ENCODE data around the gene KCNJ6. TPM values are rescaled to one million over a fixed set of nuclear protein-coding genes. Genes with fewer than 3 reads are reported as not detected.
"Not testable (repeated sequence)": the region's sequence is repeated elsewhere in the genome, so short reads cannot be mapped to it uniquely, and the experiment has no call there.

The KCNJ6 gene
- total and polyA plus RNA-seq, 2 donors = 0.03 to 0.26 TPM

DNA sequence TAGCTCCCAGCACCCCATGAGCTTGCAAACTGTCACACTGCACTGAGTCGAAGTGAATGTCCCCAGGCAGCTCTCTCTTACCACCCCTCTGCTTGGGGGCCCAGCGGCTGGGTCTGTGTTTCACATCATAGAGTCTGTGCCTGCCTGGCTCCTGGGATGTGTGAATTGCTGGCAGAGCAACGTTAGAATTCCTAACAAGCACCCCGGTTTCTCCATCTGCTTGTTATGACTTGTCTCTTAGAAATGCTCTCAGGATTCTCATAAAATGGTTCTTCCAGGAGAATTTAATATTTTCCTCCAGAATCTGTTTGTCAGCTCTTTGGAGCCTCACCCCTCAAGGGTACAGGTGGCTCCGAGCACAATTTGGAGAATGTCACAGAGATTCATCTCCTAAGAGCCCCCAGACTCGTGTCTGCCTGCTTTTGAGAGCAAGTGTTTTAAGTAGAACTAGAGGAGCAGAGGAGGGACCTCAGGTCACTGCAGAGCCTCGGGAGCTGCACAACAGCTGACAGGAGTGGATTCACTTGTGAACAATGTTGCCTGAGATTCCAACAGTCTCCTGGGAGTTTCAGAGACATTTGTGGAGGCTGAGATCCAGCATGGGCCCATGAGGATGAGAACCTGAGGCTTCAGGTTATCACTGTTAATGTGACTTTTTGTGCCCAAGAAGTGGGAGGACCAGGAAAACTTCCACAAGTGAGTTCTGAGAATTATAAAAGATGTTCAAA is 131.5 kb downstream of the KCNJ6 start:
- 59% methylated on average over 7 of the region's 7 CpGs for WGBS
- DNase-seq (ENCODE audit: extremely low spot score) = no peak
- Histone ChIP-seq H3K4me1 (ENCODE audit: insufficient read depth) (no peaks in the 10 kb centered on the region), H3K27ac (ENCODE audit: low read depth) (no peak overlapping the region), H3K4me3 (ENCODE audit: low read depth, low read length) (no peak overlapping the region), H3K36me3 (ENCODE audit: insufficient read depth) (no peaks in the 10 kb centered on the region)

DNA sequence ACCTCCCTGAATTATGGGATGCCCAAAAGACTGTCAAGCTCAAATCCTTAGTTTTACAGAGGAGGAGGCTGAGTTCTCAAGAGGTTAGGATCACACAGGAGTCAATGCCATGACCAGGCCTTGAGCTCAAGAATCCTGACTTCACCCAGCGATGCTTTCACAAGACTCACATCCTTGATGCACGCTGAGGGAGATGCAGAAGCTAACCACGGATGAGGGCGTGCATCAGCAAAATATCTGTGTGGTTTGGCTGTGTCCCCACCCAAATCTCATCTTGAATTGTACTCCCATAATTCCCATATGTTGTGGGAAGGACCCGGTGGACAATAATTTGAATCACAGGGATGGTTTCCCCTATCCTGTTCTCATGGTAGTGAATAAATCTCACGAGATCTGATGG is 133.2 kb downstream of the KCNJ6 start:
- 91% methylated on average over 6 of the region's 6 CpGs for WGBS
- H3K4me1 ChIP-seq (ENCODE audit: insufficient read depth) = no peaks in the 10 kb centered on the region
- H3K36me3 ChIP-seq (ENCODE audit: insufficient read depth) = no peaks in the 10 kb centered on the region
- no peak overlapping the region for H3K4me3 ChIP-seq (ENCODE audit: low read depth, low read length)
- no peak for DNase-seq (ENCODE audit: extremely low spot score)
- H3K27ac ChIP-seq (ENCODE audit: low read depth) = no peak overlapping the region

DNA sequence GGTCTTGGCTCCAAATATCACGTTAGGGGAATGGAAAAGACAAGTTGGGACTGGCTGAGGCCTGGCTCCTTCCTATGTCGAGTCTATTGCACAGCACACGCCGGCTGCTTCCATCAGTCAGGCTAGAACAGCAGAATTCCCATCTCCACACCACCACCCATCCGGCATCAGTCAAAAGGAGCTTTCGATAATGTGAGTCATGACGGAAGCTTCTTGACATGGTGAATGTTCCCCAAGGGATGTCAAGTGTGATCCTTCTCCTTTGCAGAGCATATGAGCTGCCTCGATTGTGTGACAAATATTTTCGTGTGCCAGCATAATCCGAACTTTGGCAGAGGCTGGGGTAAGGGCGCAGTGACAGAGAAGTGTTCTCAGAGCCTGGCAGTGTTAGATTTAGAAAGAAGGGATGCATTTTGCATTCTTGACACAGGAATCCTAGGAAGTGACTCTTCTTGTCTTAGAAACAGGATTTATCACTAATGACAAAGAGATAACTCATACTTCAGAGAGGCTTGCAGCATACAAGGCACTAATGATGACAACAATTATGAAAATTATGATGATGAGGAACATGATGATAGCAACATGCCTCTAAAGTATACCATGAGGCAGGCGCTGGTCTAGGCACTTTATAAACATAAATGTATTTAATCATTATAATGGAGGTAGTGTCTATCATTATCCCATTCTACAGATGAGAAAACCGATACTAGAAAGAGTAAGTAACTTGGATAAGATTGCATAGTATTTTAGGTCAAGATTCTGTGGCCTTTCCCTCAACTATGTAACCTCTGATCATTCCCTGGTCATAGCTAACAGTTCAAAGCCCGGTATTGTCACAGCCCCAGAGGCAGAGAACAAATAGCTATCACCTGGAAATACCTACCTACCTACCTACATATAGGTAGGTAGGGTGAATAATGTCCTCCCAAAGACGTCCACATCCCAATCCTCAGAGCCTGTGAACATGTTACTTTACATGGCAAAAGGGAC is 135.0 kb downstream of the KCNJ6 start:
- Histone ChIP-seq H3K4me1 (ENCODE audit: insufficient read depth) (no peaks in the 10 kb centered on the region), H3K27ac (ENCODE audit: low read depth) (no peak overlapping the region), H3K4me3 (ENCODE audit: low read depth, low read length) (no peak overlapping the region), H3K36me3 (ENCODE audit: insufficient read depth) (no peaks in the 10 kb centered on the region)
- DNase-seq (ENCODE audit: extremely low spot score) = no peak
- 86% methylated on average over 15 of the region's 15 CpGs for WGBS

DNA sequence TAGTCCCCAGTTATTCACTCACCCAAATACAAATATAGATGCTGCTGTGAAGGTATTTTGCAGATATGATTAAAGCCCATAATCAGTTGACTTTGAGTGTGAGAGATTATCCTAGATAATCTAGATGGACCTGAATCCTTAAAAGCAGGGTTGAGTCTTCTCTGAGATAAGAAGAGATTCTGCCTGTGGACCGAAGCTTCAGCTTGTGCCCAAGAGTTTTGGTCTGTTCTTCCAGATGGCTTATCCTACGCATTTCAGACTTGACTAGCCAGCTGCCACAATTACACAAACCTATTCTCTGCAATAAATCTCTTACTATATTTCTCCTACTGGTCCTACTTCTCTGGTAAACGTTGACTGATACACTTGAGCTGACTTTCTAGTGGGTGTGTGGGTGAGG is 145.1 kb downstream of the KCNJ6 start:
- WGBS = 65% methylated on average over 3 of the region's 3 CpGs
- no peak overlapping the region for H3K4me3 ChIP-seq (ENCODE audit: low read depth, low read length)
- H3K4me1 ChIP-seq (ENCODE audit: insufficient read depth) = no peaks in the 10 kb centered on the region
- H3K27ac ChIP-seq (ENCODE audit: low read depth) = no peak overlapping the region
- no peaks in the 10 kb centered on the region for H3K36me3 ChIP-seq (ENCODE audit: insufficient read depth)
- DNase-seq (ENCODE audit: extremely low spot score) = no peak

DNA sequence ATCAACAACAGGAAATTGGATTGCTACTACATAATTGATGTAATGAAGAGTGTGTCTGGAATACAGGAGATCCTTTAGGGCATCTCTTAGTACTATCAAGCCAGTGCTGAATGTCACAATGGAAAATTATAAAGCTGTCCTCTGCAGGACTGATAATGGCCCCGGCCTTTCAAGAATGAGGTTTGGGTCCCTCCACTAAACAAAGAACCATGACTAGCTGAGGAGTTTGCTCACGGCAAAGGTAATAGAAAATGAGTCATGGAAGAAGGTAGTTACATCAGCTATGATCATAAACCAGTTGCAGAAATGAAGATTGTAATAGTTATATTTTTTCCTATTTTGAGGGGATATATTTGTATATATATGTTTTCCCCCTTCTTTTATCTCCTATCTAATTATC is 145.8 kb downstream of the KCNJ6 start:
- Histone ChIP-seq H3K4me1 (ENCODE audit: insufficient read depth) (no peaks in the 10 kb centered on the region), H3K4me3 (ENCODE audit: low read depth, low read length) (no peak overlapping the region), H3K36me3 (ENCODE audit: insufficient read depth) (no peaks in the 10 kb centered on the region), H3K27ac (ENCODE audit: low read depth) (no peak overlapping the region)
- DNase-seq (ENCODE audit: extremely low spot score) = no peak
- 91% methylated on average over 2 of the region's 2 CpGs for WGBS

DNA sequence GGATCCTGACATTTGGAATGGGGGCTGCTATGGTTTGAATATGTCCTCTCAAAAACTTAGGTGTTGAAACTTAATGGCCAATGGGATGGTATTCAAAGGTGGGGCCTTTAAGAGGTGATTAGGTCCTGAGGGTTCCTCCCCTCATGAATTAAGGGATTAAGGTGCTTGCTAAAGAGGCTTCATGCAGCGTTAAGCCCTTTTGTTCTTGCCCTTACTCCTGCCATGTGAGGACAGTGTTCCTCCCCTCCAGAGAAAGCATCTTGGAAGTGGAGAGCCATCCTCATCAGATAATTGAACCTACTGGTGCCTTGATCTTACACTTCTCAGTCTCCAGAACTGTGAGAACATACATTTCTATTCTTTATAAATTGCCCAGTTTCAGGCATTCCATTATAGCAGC is 146.6 kb downstream of the KCNJ6 start:
- no peaks in the 10 kb centered on the region for H3K36me3 ChIP-seq (ENCODE audit: insufficient read depth)
- no peaks in the 10 kb centered on the region for H3K4me1 ChIP-seq (ENCODE audit: insufficient read depth)
- WGBS = 15% methylated on average over 1 of the region's 1 CpG
- no peak for DNase-seq (ENCODE audit: extremely low spot score)
- H3K4me3 ChIP-seq (ENCODE audit: low read depth, low read length) = no peak overlapping the region
- H3K27ac ChIP-seq (ENCODE audit: low read depth) = no peak overlapping the region

DNA sequence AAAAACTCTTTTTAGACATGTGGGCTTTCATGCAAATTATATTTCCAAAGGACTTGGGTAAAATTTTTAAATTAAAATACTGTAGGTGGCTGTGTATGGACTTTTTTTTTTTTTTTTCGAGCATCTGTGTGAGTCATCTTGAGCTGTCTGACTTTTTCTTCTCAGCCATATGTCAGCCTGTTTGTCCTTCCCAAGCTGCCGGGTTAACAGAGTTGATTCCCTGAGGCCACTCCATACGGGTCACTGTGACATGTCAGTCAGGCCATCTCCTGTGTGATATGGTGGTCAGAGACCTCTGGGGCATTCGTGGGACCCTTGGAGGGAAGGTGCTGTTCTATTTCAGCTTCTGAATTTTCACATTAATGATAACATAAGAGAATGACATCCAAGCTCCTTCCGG is 148.3 kb downstream of the KCNJ6 start:
- H3K4me1 ChIP-seq (ENCODE audit: insufficient read depth) = no peaks in the 10 kb centered on the region
- no peak for DNase-seq (ENCODE audit: extremely low spot score)
- WGBS = 57% methylated on average over 5 of the region's 5 CpGs
- H3K4me3 ChIP-seq (ENCODE audit: low read depth, low read length) = no peak overlapping the region
- H3K27ac ChIP-seq (ENCODE audit: low read depth) = no peak overlapping the region
- H3K36me3 ChIP-seq (ENCODE audit: insufficient read depth) = no peaks in the 10 kb centered on the region

DNA sequence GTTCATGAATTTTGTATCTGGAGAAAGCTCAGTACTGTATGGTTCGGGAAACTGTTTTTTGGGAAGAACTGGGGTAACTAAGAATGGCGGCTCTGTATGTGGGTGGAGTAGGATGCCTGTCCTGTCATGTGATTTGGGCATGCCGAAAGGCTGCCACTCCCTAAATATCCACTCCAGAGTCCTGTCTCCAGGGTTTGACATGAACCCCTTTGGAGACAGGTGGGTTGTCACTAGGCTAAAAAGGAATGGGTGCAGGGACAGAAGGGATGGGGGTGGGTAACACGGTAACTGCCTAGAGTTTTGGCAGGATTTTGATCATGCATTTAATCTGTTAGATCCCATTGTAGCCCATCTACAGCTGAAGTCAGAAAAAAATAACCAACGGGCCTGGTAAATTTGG is 150.1 kb downstream of the KCNJ6 start:
- DNase-seq (ENCODE audit: extremely low spot score) = no peak
- H3K27ac ChIP-seq (ENCODE audit: low read depth) = no peak overlapping the region
- no peaks in the 10 kb centered on the region for H3K4me1 ChIP-seq (ENCODE audit: insufficient read depth)
- 76% methylated on average over 5 of the region's 5 CpGs for WGBS
- no peaks in the 10 kb centered on the region for H3K36me3 ChIP-seq (ENCODE audit: insufficient read depth)
- no peak overlapping the region for H3K4me3 ChIP-seq (ENCODE audit: low read depth, low read length)

DNA sequence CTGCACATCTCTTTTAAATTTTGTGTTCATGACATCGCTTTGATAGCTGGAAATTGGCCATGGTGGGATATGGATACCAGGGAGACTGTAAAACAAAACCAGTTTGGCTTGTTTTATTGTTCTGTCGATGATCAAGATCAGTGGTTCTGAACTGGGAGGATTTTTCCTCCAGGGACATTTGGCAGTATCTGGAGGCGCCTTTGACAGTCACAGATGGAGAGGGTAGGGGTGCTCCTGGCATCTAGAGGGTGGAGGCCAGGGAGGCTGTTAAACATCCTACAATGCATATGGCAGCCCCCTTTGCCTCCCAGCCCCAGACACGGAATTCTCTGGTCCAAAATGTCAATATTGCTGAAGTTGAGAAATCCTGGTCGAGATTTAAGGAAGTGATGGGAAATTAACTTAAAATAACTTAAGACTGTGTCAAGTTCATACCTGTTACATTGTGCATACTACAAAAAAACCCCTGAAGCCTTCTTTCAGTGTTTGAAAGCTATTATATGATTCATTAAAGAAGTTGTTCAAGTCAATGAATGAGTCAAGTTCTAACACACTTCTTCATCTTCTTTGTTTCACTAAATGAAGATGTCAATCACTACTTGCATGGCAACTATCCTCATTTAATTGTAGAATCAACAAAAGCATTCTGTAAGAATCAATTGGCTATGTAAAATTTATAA is 150.9 kb downstream of the KCNJ6 start:
- H3K4me3 ChIP-seq (ENCODE audit: low read depth, low read length) = no peak overlapping the region
- H3K4me1 ChIP-seq (ENCODE audit: insufficient read depth) = no peaks in the 10 kb centered on the region
- DNase-seq (ENCODE audit: extremely low spot score) = no peak
- H3K36me3 ChIP-seq (ENCODE audit: insufficient read depth) = no peaks in the 10 kb centered on the region
- no peak overlapping the region for H3K27ac ChIP-seq (ENCODE audit: low read depth)
- 75% methylated on average over 5 of the region's 5 CpGs for WGBS

DNA sequence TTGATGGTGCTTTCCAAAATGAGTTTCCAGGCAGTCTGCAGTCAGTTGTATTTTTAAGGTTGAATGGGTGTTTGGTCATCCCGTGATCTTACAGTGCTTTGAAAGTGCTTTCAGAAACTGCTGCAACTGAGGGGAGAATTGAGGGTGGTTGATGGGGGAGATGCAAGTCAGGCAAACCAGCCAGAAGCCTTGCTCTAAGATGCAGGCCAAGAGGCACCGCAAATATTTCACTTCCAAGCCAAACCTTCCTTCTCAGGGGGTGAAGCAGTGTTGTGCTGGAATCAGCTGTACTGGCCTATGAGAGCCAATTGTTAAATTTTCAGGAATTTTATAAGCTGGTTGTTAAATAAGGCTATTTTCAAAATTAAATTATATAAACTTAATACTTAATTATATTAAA is 151.6 kb downstream of the KCNJ6 start:
- WGBS = 67% methylated on average over 2 of the region's 2 CpGs
- Histone ChIP-seq H3K4me1 (ENCODE audit: insufficient read depth) (no peaks in the 10 kb centered on the region), H3K36me3 (ENCODE audit: insufficient read depth) (no peaks in the 10 kb centered on the region), H3K4me3 (ENCODE audit: low read depth, low read length) (no peak overlapping the region), H3K27ac (ENCODE audit: low read depth) (no peak overlapping the region)
- DNase-seq (ENCODE audit: extremely low spot score) = no peak

DNA sequence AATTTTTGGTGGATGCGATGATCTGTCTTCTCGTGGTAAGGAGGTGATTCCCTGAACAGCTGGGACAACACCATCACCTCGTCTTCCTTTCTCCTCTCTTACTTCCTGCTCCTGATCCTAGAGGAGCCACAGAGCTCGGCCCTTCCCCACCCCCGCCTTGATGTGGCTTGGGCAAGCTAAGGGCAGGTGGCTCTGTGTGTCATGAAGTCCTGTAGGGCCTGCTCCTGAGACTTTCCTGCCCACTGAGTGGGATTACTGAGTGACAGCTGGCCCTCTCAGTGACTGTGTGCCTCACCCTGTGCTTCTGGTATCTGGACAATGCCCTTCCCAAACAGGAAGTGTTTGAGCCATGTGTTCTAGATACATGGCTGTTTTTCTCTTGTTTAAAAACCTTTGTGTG is 153.0 kb downstream of the KCNJ6 start:
- H3K27ac ChIP-seq (ENCODE audit: low read depth) = no peak overlapping the region
- DNase-seq (ENCODE audit: extremely low spot score) = no peak
- H3K4me1 ChIP-seq (ENCODE audit: insufficient read depth) = no peaks in the 10 kb centered on the region
- WGBS = 60% methylated on average over 5 of the region's 5 CpGs
- no peaks in the 10 kb centered on the region for H3K36me3 ChIP-seq (ENCODE audit: insufficient read depth)
- H3K4me3 ChIP-seq (ENCODE audit: low read depth, low read length) = no peak overlapping the region

DNA sequence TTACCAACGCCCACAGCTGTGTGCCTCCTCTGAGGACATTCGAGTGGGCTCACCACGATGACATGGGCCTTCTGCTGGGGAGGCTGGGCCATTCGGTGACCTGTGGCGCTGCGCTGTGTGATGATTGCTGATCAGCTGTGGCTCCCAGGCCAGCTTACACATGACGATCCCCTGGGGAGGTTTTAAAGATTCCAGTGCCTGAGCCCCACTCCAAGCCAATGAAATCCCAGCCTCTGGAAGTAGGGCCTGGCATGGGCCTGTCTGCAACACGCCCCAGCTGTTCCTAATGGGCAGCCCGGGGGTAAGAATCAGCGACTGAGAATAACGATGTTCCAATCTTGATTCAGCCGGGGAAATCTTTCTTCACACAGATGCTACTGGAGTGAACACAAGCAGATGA is 153.7 kb downstream of the KCNJ6 start:
- 66% methylated on average over 12 of the region's 12 CpGs for WGBS
- no peak for DNase-seq (ENCODE audit: extremely low spot score)
- H3K27ac ChIP-seq (ENCODE audit: low read depth) = no peak overlapping the region

DNA sequence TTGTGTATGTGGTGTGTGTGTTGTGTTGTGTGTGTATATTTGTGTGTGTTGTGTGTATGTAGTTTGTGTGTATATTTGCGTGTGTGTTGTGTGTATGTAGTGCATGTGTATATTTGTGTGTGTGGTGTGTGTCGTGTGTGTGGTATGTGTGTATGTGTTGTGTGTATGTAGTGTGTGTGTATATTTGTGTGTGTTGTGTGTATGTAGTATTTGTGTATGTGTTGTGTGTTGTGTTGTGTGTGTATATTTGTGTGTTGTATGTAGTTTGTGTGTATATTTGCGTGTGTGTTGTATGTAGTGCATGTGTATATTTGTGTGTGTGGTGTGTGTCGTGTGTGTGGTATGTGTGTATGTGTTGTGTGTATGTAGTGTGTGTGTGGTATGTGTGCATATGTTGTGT is 154.9 kb downstream of the KCNJ6 start:
- H3K27ac ChIP-seq (ENCODE audit: low read depth); H3K36me3 ChIP-seq (ENCODE audit: insufficient read depth); H3K4me3 ChIP-seq (ENCODE audit: low read depth, low read length); DNase-seq (ENCODE audit: extremely low spot score); H3K4me1 ChIP-seq (ENCODE audit: insufficient read depth): not testable (repeated sequence)
- WGBS = 94% methylated on average over 4 of the region's 4 CpGs

More for the DNA sequence above, 153.7 kb downstream of the KCNJ6 start:
- no peak overlapping the region for H3K4me3 ChIP-seq (ENCODE audit: low read depth, low read length)
- no peaks in the 10 kb centered on the region for H3K4me1 ChIP-seq (ENCODE audit: insufficient read depth)
- H3K36me3 ChIP-seq (ENCODE audit: insufficient read depth) = no peaks in the 10 kb centered on the region
